ENCODE results near the gene TUBGCP2. TPM values are rescaled to one million over a fixed set of nuclear protein-coding genes. Genes with fewer than 3 reads are reported as not detected.

TUBGCP2 gene
- total RNA-seq, 6 experiments from 2014 or later = 72.5 to 80.8 (median 77.7) TPM

DNA sequence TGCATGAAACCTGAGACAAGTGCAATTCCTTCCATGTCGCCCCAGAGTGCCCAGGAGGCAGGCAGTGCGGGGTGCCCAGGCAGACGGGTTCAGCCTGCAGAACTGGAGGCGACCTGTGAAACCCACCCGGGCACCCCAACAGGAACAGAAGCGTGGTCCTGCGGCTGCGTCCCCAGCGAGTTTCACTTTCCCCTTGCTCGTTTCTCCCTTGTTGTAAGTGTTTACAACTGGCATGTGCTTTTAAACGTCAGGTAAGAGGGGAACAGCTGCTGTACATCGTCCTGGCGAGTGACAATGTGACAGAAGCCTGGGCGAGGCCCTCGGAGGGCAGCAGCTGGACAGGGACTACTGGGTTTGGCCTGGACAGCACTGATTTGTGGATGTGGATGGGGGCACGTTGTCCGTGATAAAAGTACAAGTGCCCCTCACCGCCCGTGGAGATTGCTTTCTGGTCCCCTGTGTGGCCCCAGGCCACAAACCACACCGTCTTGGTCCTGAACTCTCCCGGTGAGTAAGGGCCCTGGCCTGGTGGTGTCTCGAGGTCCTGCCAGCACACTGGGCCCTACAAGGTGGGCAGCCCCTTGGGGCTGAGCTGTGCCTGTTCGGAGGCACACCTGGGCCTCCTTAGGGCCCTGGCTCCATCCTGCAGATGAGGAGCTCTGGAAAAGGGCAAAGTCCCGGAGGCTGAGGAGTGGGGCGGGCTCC, 67.0 kb downstream of the TUBGCP2 start:
- TF ChIP-seq CTCF (IDR thresholded peaks at IDR 0.05) = no peak
- Mint-ChIP-seq H3K27me3 (ENCODE audit: insufficient read depth) (peaks cover 21% of the 10 kb centered on the region), H3K4me3 (no peak overlapping the region), H3K36me3 (ENCODE audit: low read depth) (no peaks in the 10 kb centered on the region), H3K9me3 (no peaks in the 10 kb centered on the region), H3K4me1 (ENCODE audit: low read depth) (peaks cover 7% of the 10 kb centered on the region), H3K27ac (no peak overlapping the region)
- DNase-seq = no peak

DNA sequence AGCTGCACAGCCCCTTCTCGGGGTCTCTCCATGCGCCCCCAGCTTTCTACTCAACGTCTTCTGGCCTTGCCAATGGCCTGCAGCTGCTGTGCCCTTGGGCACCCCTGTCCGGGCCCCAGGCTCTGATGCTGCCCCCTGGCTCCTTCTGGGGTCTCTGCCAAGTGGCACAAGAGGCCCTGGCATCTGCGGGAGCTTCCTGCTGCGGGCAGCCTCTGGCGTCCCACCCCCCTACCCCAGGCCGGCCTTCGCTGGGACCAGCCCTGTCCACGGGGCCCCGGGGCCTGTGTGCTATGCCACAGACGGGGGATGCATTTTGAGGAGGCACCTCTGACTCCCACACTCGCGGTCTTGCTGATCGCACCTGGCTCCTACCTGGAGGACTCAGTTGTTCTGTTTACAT, 68.7 kb downstream of the TUBGCP2 start:
- no peaks in the 10 kb centered on the region for H3K9me3 Mint-ChIP-seq
- H3K27me3 Mint-ChIP-seq (ENCODE audit: insufficient read depth) = peaks cover 21% of the 10 kb centered on the region
- H3K27ac Mint-ChIP-seq = no peak overlapping the region
- H3K4me1 Mint-ChIP-seq (ENCODE audit: low read depth) = peaks cover 7% of the 10 kb centered on the region
- H3K36me3 Mint-ChIP-seq (ENCODE audit: low read depth) = no peaks in the 10 kb centered on the region
- no peak for DNase-seq
- TF ChIP-seq CTCF (IDR thresholded peaks at IDR 0.05) = no peak
- no peak overlapping the region for H3K4me3 Mint-ChIP-seq

GRCh38 chr10:133238466-133238804, 70.2 kb downstream of the TUBGCP2 start:
- no peak overlapping the region for H3K27ac Mint-ChIP-seq
- no peak overlapping the region for H3K4me3 Mint-ChIP-seq
- H3K27me3 Mint-ChIP-seq (ENCODE audit: insufficient read depth) = peaks cover 22% of the 10 kb centered on the region
- H3K9me3 Mint-ChIP-seq = no peaks in the 10 kb centered on the region
- H3K4me1 Mint-ChIP-seq (ENCODE audit: low read depth) = peaks cover 7% of the 10 kb centered on the region
- no peaks in the 10 kb centered on the region for H3K36me3 Mint-ChIP-seq (ENCODE audit: low read depth)
- no peak for DNase-seq
- TF ChIP-seq CTCF (IDR thresholded peaks at IDR 0.05) = no peak

DNA sequence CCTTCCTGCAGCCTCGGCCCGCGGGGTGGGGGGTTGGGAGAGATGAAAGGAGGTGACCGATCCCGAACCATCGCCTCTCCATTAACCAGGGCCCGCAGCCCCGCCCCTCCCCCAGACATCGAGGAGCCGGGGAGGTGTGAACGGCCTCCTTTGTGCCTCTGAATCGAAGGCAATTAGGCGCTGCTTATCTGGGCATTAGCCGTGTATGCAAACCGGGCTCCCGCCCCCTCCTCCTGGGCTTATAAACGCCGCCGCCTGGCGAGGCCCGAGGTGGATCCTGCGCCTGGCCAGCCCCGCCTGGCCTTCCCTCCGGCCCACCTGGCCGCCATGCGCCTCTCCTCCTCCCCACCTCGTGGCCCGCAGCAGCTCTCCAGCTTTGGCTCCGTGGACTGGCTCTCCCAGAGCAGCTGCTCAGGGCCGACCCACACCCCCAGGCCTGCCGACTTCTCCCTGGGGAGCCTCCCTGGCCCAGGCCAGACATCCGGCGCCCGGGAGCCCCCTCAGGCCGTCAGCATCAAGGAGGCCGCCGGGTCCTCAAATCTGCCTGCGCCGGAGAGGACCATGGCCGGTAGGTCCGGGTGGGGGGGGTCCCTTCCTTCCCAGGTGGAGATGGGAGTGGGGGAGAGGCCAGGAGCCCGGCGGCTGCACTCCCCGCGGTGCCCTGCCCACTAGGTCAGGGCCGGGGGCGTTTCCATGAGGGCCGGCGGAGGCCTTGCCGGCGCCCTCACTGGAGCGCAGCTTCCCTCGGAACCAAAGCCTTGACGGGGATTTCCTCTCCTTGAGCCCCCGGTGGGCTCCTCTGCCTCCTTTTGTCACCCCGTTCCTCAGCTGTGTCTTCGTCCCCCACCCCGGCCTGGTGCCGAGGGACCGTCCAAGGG, 70.8 kb downstream of the TUBGCP2 start, which contains the start of gene VENTX:
Gene VENTX, plus strand, starts transcription at position 268 of the 878 bp plus-strand sequence. Its CDS starts 60 bp downstream, at position 328.
- H3K27ac Mint-ChIP-seq = no peak within 1 kb of the TSS
- no peak within 1 kb of the TSS for H3K4me3 Mint-ChIP-seq

GRCh38 chr10:133237241-133237587, 71.5 kb downstream of the TUBGCP2 start:
- no peak for DNase-seq
- no peak for TF ChIP-seq CTCF (IDR thresholded peaks at IDR 0.05)
- Mint-ChIP-seq H3K4me3 (no peak overlapping the region), H3K27me3 (ENCODE audit: insufficient read depth) (peaks cover 28% of the 10 kb centered on the region), H3K9me3 (no peaks in the 10 kb centered on the region), H3K36me3 (ENCODE audit: low read depth) (no peaks in the 10 kb centered on the region), H3K27ac (no peak overlapping the region), H3K4me1 (ENCODE audit: low read depth) (no peaks in the 10 kb centered on the region)

More for the DNA sequence above, 70.8 kb downstream of the TUBGCP2 start, which contains the start of gene VENTX:
- no peaks in the 10 kb centered on the region for H3K36me3 Mint-ChIP-seq (ENCODE audit: low read depth)
- H3K4me1 Mint-ChIP-seq (ENCODE audit: low read depth) = peaks cover 2% of the 10 kb centered on the region
- DNase-seq = no peak
- no peak for TF ChIP-seq CTCF (IDR thresholded peaks at IDR 0.05)
- H3K9me3 Mint-ChIP-seq = no peaks in the 10 kb centered on the region
- peaks cover 26% of the 10 kb centered on the region for H3K27me3 Mint-ChIP-seq (ENCODE audit: insufficient read depth)
